Liver (tissue), 9 donors: ENCODE measurements around the gene ISCU. TPM values are rescaled to one million over a fixed set of nuclear protein-coding genes. Genes with fewer than 3 reads are reported as not detected.

Experiments used
- DNase-seq: peaks from one replicate; pipeline ENCODE4 v3.0.0-alpha.2; 2017; ENCODE audit warnings: low spot score
- H3K27ac ChIP-seq, 2 donors: one replicate each; pipeline ENCODE4 v1.7.0; 2013; ENCODE audit warnings: inconsistent platforms in 2 of 2, low read length in 2 of 2, control low read depth in 1 of 2, low read depth in 1 of 2, mild to moderate bottlenecking in 1 of 2
- H3K27me3 ChIP-seq, 4 donors: one replicate each; pipeline versions ENCODE4 v1.6.1 to v1.7.0; 2013; ENCODE audit warnings: low read length in 3 of 4, inconsistent platforms in 1 of 4, mild to moderate bottlenecking in 1 of 4, moderate library complexity in 1 of 4; ENCODE audit not compliant: control insufficient read depth in 4 of 4, insufficient read depth in 4 of 4
- H3K36me3 ChIP-seq, 4 donors: one replicate each; pipeline versions ENCODE4 v1.6.1 to v1.7.0; 2013; ENCODE audit warnings: low read length in 3 of 4, mild to moderate bottlenecking in 3 of 4, low read depth in 1 of 4, moderate library complexity in 1 of 4; ENCODE audit not compliant: control insufficient read depth in 4 of 4, insufficient read depth in 3 of 4
- H3K4me1 ChIP-seq, 4 donors: one replicate each; pipeline versions ENCODE4 v1.6.1 to v1.7.0; 2013; ENCODE audit warnings: low read length in 3 of 4, mild to moderate bottlenecking in 3 of 4, moderate library complexity in 1 of 4; ENCODE audit not compliant: control insufficient read depth in 4 of 4, insufficient read depth in 4 of 4
- H3K4me3 ChIP-seq, 3 donors: one replicate each; pipeline versions ENCODE4 v1.6.1 to v1.7.0; 2013; ENCODE audit warnings: low read length in 3 of 3, control low read depth in 1 of 3, low read depth in 1 of 3, mild to moderate bottlenecking in 1 of 3
- H3K9ac ChIP-seq, 2 donors: one replicate each; pipeline ENCODE4 v1.7.0; 2013; ENCODE audit warnings: low read length in 2 of 2, mild to moderate bottlenecking in 2 of 2, moderate library complexity in 2 of 2, control low read depth in 1 of 2, low read depth in 1 of 2
- H3K9me3 ChIP-seq, 4 donors: one replicate each; pipeline versions ENCODE4 v1.6.1 to v1.7.0; 2013; ENCODE audit warnings: low read length in 3 of 4; ENCODE audit not compliant: control insufficient read depth in 4 of 4
- CTCF ChIP-seq: fragments of 150-350 bp; IDR thresholded peaks from 2 replicates; pipeline ENCODE4 v1.5.1; 2017; ENCODE audit warnings: improper control_type of control experiment, low read depth, low read length; ENCODE audit not compliant: missing input control
- EGR1 ChIP-seq, 2 donors: IDR thresholded peaks; 2 replicates each; pipeline ENCODE4 v1.6.1; 2016 to 2018; ENCODE audit warnings: antibody characterized with exemption in 2 of 2, low read depth in 2 of 2
- FOXA1 ChIP-seq: IDR thresholded peaks from 2 replicates; pipeline ENCODE4 v1.6.1; 2016; ENCODE audit warnings: antibody characterized with exemption
- GABPA ChIP-seq, 2 donors: IDR thresholded peaks in 1 of 2; conservative IDR thresholded peaks in 1 of 2; 2 replicates each; pipeline ENCODE4 v1.6.1; 2016; ENCODE audit warnings: antibody characterized with exemption in 2 of 2, mild to moderate bottlenecking in 1 of 2, moderate library complexity in 1 of 2
- HNF4A ChIP-seq, 2 donors: conservative IDR thresholded peaks; 2 replicates each; pipeline ENCODE4 v1.6.1; 2016; ENCODE audit warnings: antibody characterized with exemption in 2 of 2, mild to moderate bottlenecking in 2 of 2
- HNF4G ChIP-seq: IDR thresholded peaks from 2 replicates; pipeline ENCODE4 v1.6.1; 2016; ENCODE audit warnings: antibody characterized with exemption
- JUND ChIP-seq, 2 donors: IDR thresholded peaks; 2 replicates each; pipeline ENCODE4 v1.6.1; 2016; ENCODE audit warnings: antibody characterized with exemption in 2 of 2
- MAX ChIP-seq: IDR thresholded peaks from 2 replicates; pipeline ENCODE4 v1.6.1; 2016; ENCODE audit warnings: antibody characterized with exemption
- RAD21 ChIP-seq, 2 donors: IDR thresholded peaks; 2 replicates each; pipeline ENCODE4 v1.6.1; 2016; ENCODE audit warnings: antibody characterized with exemption in 2 of 2, mild to moderate bottlenecking in 2 of 2
- REST ChIP-seq: IDR thresholded peaks from 2 replicates; pipeline ENCODE4 v1.6.1; 2016; ENCODE audit warnings: antibody characterized with exemption, mild to moderate bottlenecking
- RXRA ChIP-seq, 2 donors: IDR thresholded peaks; 2 replicates each; pipeline ENCODE4 v1.6.1; 2017 to 2018; ENCODE audit warnings: antibody characterized with exemption in 2 of 2, mild to moderate bottlenecking in 1 of 2
- SP1 ChIP-seq: IDR thresholded peaks from 2 replicates; pipeline ENCODE4 v1.6.1; 2018; ENCODE audit warnings: antibody characterized with exemption, mild to moderate bottlenecking
- TAF1 ChIP-seq: conservative IDR thresholded peaks from 2 replicates; pipeline ENCODE4 v1.6.1; 2016; ENCODE audit warnings: antibody characterized with exemption, mild to moderate bottlenecking
- YY1 ChIP-seq: IDR thresholded peaks from 2 replicates; pipeline ENCODE4 v1.6.1; 2016; ENCODE audit warnings: antibody characterized with exemption, mild to moderate bottlenecking
- ZBTB33 ChIP-seq: IDR thresholded peaks from 2 replicates; pipeline ENCODE4 v1.6.1; 2016; ENCODE audit warnings: antibody characterized with exemption
- WGBS: extraction: QIAGEN DNeasy Blood & Tissue Kit; methylation state at CpG from one replicate; pipeline ENCODE4 v1.1.7; 2013; 5-methylcytosine and 5-hydroxymethylcytosine counted together
- polyA plus RNA-seq, 2 donors: library from polyadenylated mRNA; stranded (reverse) in 1 of 2; unstranded in 1 of 2; fragments of 200-250 nt in 1 of 2; fragments of >200 nt in 1 of 2; fragmentation: Nextera tagmentation in 1 of 2; extraction: Ambion mirVana in 1 of 2; gene quantifications; one replicate each; pipeline versions ENCODE4 v1.2.1 to v1.2.3, GENCODE V29; 2013 to 2015
- total RNA-seq, 2 donors: library from RNA; depleted of rRNA; stranded (reverse); fragments of >200 nt; gene quantifications; one replicate each; pipeline ENCODE4 v1.2.3, GENCODE V29; 2014
- donor health status: healthy.
- donor health status: healthy.
- donor health status: healthy.
- donor health status: healthy.
- donor health status: healthy.

The ISCU gene
- total and polyA plus RNA-seq, 4 donors = 42.3 to 85.9 (median 63.8) TPM

- H3K4me1 ChIP-seq = peaks cover 2 to 34% (median 24%) of the 10 kb centered on the region in 4 donors
- no peak overlapping the region for H3K27ac ChIP-seq
- H3K4me3 ChIP-seq = no peak overlapping the region
- H3K27me3 ChIP-seq = no peaks in the 10 kb centered on the region
- peaks cover 0 to 35% (median 27%) of the 10 kb centered on the region in 4 donors for H3K36me3 ChIP-seq
- H3K9ac ChIP-seq = no peak overlapping the region
- TF ChIP-seq REST (no peak), TAF1 (no peak), JUND (IDR thresholded peaks at IDR 0.05) (no peak), ZBTB33 (no peak)
- DNase-seq = no peak
- no peaks in the 10 kb centered on the region for H3K9me3 ChIP-seq
- WGBS = 90% methylated on average over 3 of the region's 3 CpGs
Observed at GRCh38 chr12:108565146-108565545, 2.8 kb downstream of the ISCU start.

GRCh38 chr12:108565976-108566375 lies 3.6 kb downstream of the ISCU start:
- peak overlapping the region; percentile 22 to 50 for H3K27ac ChIP-seq

More at GRCh38 chr12:108565976-108566375, 3.6 kb downstream of the ISCU start:
- Histone ChIP-seq H3K27me3 (no peaks in the 10 kb centered on the region), H3K4me3 (no peak overlapping the region), H3K9ac (no peak overlapping the region), H3K36me3 (peaks cover 0 to 36% (median 27%) of the 10 kb centered on the region in 4 donors), H3K9me3 (no peaks in the 10 kb centered on the region), H3K4me1 (peaks cover 2 to 29% (median 20%) of the 10 kb centered on the region in 4 donors)
- WGBS = 5% methylated on average over 2 of the region's 2 CpGs
- TF ChIP-seq YY1 (peak; percentile 28), RXRA (IDR thresholded peaks at IDR 0.05) (peak in 1 of 2 donors; percentile 23), HNF4A (conservative IDR thresholded peaks at IDR 0.05) (peak; percentile 28 to 36), SP1 (no peak), FOXA1 (no peak), HNF4G (no peak), REST (no peak), RAD21 (IDR thresholded peaks at IDR 0.05) (peak; percentile 10 to 13), EGR1 (IDR thresholded peaks at IDR 0.05; ENCODE audit: low read depth in 2 of 2) (no peak), CTCF (no peak), MAX (peak; percentile 26), TAF1 (no peak), GABPA (IDR thresholded peaks at IDR 0.05 in 1 of 2, conservative IDR thresholded peaks at IDR 0.05 in 1 of 2) (peak in 1 of 2 donors; percentile 73), JUND (IDR thresholded peaks at IDR 0.05) (peak in 1 of 2 donors; percentile 44)
- DNase-seq = no peak
